Stomach (tissue), 4 donors: Measurements from ENCODE around the gene ZXDC.

Source experiments
- CTCF ChIP-seq, 7 experiments: fragments of 450-650 bp in 4 of 7; fragments of 200-600 bp in 3 of 7; sonication (generic) in 3 of 7; IDR thresholded peaks; one replicate each; pipeline ENCODE4 v1.5.1; 2016 to 2019; ENCODE audit warnings: antibody characterized with exemption in 7 of 7, control low read depth in 2 of 7, mild to moderate bottlenecking in 1 of 7
- EP300 ChIP-seq: sonication (generic); formaldehyde crosslinking; IDR thresholded peaks from one replicate; pipeline ENCODE4 v1.6.1; 2017; ENCODE audit warnings: antibody characterized with exemption
- POLR2A ChIP-seq, 4 donors: fragments of 450-650 bp; IDR thresholded peaks; one replicate each; pipeline ENCODE4 v1.6.1; 2016; ENCODE audit warnings: antibody characterized with exemption in 4 of 4, control low read depth in 2 of 4, mild to moderate bottlenecking in 1 of 4, moderate library complexity in 1 of 4
- POLR2AphosphoS5 ChIP-seq, 3 donors: sonication (generic); formaldehyde crosslinking; IDR thresholded peaks; one replicate each; pipeline ENCODE4 v1.6.1; 2016; ENCODE audit warnings: antibody characterized with exemption in 3 of 3

- TF ChIP-seq CTCF (IDR thresholded peaks at IDR 0.05) (no peak), POLR2A (IDR thresholded peaks at IDR 0.05) (no peak), EP300 (no peak), POLR2AphosphoS5 (IDR thresholded peaks at IDR 0.05) (no peak)
These were observed 57.0 kb downstream of the ZXDC start for GRCh38 chr3:126418661-126419131.
